GM18870 (cell line): ENCODE measurements around the gene CCDC59.
"Not testable (repeated sequence)": the region's sequence is repeated elsewhere in the genome, so short reads cannot be mapped to it uniquely, and the experiment has no call there.

Experiments used
- ATAC-seq: cut with Tn5 transposase; IDR thresholded peaks from one replicate; pipeline ENCODE4 v1.9.1; 2021; ENCODE audit warnings: moderate library complexity; ENCODE audit not compliant: unreplicated experiment

The CCDC59 gene

GRCh38 chr12:82358200-82359114 is at the start of gene CCDC59, which contains the start of gene METTL25:
Gene CCDC59 (minus strand): TSS chr12:82358387. CDS start chr12:82358376, 11 bp downstream.
Gene METTL25 (plus strand): TSS chr12:82358529. CDS start chr12:82358566, 37 bp downstream.
- peak; percentile 96 for ATAC-seq

GRCh38 chr12:82407481-82407880 is 49.3 kb upstream of the CCDC59 start:
- no peak for ATAC-seq

GRCh38 chr12:82406651-82407050 is 48.5 kb upstream of the CCDC59 start:
- ATAC-seq = no peak

GRCh38 chr12:82400819-82401218 is 42.6 kb upstream of the CCDC59 start:
- ATAC-seq = no peak

- no peak for ATAC-seq
Measured at GRCh38 chr12:82398879-82399278, 40.7 kb upstream of the CCDC59 start.

GRCh38 chr12:82383930-82384552 is 25.9 kb upstream of the CCDC59 start:
- ATAC-seq = peak; percentile 63

GRCh38 chr12:82378997-82379396 is 20.8 kb upstream of the CCDC59 start:
- no peak for ATAC-seq

GRCh38 chr12:82375201-82375600 is 17.0 kb upstream of the CCDC59 start:
- no peak for ATAC-seq

- ATAC-seq = peak; percentile 80
Measured at GRCh38 chr12:82366197-82366596, 8.0 kb upstream of the CCDC59 start.

GRCh38 chr12:82363990-82364389 is 5.8 kb upstream of the CCDC59 start:
- no peak for ATAC-seq

- no peak for ATAC-seq
Measured at GRCh38 chr12:82361461-82361915, 3.3 kb upstream of the CCDC59 start.

GRCh38 chr12:82360834-82361233 is 2.6 kb upstream of the CCDC59 start:
- not testable (repeated sequence) for ATAC-seq

- peak; percentile 10 for ATAC-seq
Measured at GRCh38 chr12:82359115-82359478, 910 bp upstream of the CCDC59 start.

- ATAC-seq = no peak
Measured at GRCh38 chr12:82357845-82358199, 365 bp downstream of the CCDC59 start.

GRCh38 chr12:82357340-82357739 is 847 bp downstream of the CCDC59 start:
- ATAC-seq = no peak

- no peak for ATAC-seq
Measured at GRCh38 chr12:82351390-82351789, 6.8 kb downstream of the CCDC59 start.

- ATAC-seq = no peak
Measured at GRCh38 chr12:82350161-82350560, 8.0 kb downstream of the CCDC59 start.

GRCh38 chr12:82329508-82329907 is 28.7 kb downstream of the CCDC59 start:
- no peak for ATAC-seq

GRCh38 chr12:82327861-82328260 is 30.3 kb downstream of the CCDC59 start:
- ATAC-seq = no peak

GRCh38 chr12:82326905-82327503 is 31.2 kb downstream of the CCDC59 start:
- no peak for ATAC-seq

GRCh38 chr12:82325540-82326336 is 32.4 kb downstream of the CCDC59 start:
- no peak for ATAC-seq
